Measurements from ENCODE around the gene MRAS. TPM values are rescaled to one million over a fixed set of nuclear protein-coding genes. Genes with fewer than 3 reads are reported as not detected.

Gene MRAS
- total RNA-seq, 2 donors from 2014 or later, result 58.6 to 62.3 TPM

DNA sequence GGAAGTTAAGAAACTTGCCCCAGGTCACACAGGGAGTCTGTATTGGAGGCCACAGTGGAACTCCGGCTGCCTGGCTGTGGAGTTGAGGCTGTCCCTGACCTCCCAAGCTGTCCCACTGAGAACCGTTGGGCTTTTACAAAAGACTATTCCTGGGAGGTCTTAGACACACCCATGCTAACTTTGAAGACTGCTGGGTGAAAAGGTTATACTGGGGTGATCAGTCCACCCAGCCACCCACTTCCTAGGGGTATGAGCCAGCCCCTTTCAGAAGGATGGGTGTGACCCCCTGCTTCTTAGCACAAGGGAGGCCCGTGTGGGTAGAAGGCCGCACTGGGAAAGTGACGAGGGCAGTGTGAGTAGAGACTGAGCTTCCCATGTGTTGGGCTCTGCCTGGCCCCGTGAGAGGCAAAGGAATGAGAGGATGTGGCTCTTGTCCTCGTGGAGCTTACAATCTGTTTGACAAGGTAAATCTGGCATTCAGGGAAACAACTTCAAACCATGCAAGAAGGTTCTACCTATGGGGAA lies 19.0 kb downstream of the MRAS start:
- H3K36me3 ChIP-seq, result no peaks in the 10 kb centered on the region
- TF ChIP-seq, protein P1, sequence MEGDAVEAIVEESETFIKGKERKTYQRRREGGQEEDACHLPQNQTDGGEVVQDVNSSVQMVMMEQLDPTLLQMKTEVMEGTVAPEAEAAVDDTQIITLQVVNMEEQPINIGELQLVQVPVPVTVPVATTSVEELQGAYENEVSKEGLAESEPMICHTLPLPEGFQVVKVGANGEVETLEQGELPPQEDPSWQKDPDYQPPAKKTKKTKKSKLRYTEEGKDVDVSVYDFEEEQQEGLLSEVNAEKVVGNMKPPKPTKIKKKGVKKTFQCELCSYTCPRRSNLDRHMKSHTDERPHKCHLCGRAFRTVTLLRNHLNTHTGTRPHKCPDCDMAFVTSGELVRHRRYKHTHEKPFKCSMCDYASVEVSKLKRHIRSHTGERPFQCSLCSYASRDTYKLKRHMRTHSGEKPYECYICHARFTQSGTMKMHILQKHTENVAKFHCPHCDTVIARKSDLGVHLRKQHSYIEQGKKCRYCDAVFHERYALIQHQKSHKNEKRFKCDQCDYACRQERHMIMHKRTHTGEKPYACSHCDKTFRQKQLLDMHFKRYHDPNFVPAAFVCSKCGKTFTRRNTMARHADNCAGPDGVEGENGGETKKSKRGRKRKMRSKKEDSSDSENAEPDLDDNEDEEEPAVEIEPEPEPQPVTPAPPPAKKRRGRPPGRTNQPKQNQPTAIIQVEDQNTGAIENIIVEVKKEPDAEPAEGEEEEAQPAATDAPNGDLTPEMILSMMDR (IDR thresholded peaks at IDR 0.05), result no peak
- peaks cover 7 to 55% of the 10 kb centered on the region in 2 donors for H3K4me1 ChIP-seq (ENCODE audit: control insufficient read depth in 1 of 2, low read depth in 2 of 2)
- H3K4me3 ChIP-seq, result no peak overlapping the region
- no peak overlapping the region for H3K27ac ChIP-seq
- ATAC-seq (ENCODE audit: insufficient number of reproducible peaks, low FRiP score, low read depth), result no peak
- no peaks in the 10 kb centered on the region for H3K27me3 ChIP-seq (replicated peaks; ENCODE audit: insufficient read depth)
- H3K9me3 ChIP-seq, result no peaks in the 10 kb centered on the region
- no peak for DNase-seq (ENCODE audit: low spot score)

DNA sequence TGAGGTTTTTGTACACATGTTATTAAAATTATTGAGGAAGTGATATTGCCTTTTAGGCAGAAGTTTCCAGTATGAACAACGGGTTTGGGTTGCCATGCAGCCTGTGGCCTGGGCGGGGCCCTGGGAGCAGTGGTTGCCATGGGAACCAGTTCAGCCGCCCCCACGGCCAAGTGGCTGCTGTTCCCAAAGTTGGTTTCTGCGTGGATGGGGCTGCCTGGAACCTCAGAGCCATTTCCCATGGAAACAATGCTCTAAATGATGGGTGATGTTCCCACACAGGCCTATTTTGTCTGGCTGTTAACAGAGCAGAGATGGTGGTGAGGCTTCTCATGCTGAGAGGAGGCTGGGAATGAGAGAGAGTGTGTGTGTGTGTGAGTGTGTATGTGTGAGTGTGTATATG lies 19.5 kb downstream of the MRAS start:
- Histone ChIP-seq H3K27ac (no peak overlapping the region), H3K4me3 (no peak overlapping the region)
- peak; percentile 34 for DNase-seq (ENCODE audit: low spot score)

DNA sequence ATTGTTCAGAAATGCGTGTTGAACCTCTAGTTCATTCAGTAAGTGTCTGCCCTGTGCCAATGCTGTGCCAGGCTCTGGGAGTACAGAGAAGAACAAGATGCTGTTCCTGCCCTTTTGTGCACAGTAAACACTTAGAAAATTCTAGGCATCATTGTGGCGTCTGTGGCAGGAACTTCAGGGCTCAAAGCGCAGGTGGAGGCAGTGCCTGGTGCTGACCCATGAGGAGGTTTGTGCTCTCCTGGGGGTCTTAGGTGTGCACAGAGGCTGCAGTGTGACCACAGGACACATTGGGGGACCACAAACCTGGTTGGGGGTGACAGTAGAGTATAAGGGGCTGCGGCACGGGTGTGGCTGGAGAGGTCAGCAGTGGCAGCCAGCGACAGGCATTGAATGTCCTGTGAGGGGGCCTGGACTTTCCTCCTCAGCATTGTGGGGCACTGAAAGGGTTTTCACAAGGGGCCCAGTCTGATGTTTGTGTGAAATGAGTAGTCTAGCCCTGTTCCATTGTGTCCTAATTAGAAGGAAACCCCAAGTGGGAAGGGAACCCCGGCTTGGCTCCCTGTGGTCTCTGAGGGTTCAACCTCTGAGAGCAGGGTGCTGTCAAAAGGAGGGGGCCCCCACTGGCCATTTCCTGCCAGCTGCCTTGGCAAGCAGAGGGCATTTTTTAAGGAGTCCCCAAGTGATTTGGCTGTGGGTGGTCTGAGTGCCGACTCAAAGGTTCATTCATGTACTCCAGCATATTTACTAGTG lies 20.9 kb downstream of the MRAS start:
- no peak overlapping the region for H3K27ac ChIP-seq
- H3K4me3 ChIP-seq, result no peak overlapping the region
- no peaks in the 10 kb centered on the region for H3K9me3 ChIP-seq
- no peak for DNase-seq (ENCODE audit: low spot score)
- no peaks in the 10 kb centered on the region for H3K36me3 ChIP-seq
- H3K4me1 ChIP-seq (ENCODE audit: control insufficient read depth in 1 of 2, low read depth in 2 of 2), result peaks cover 9 to 58% of the 10 kb centered on the region in 2 donors
- H3K27me3 ChIP-seq (replicated peaks; ENCODE audit: insufficient read depth), result no peaks in the 10 kb centered on the region
- ATAC-seq (ENCODE audit: insufficient number of reproducible peaks, low FRiP score, low read depth), result no peak
- TF ChIP-seq, protein P1 (IDR thresholded peaks at IDR 0.05), result no peak

More for the DNA sequence above, 19.5 kb downstream of the MRAS start:
- H3K36me3 ChIP-seq, result no peaks in the 10 kb centered on the region
- TF ChIP-seq, protein P1 (IDR thresholded peaks at IDR 0.05), result no peak
- H3K9me3 ChIP-seq, result no peaks in the 10 kb centered on the region
- peaks cover 7 to 60% of the 10 kb centered on the region in 2 donors for H3K4me1 ChIP-seq (ENCODE audit: control insufficient read depth in 1 of 2, low read depth in 2 of 2)
- ATAC-seq (ENCODE audit: insufficient number of reproducible peaks, low FRiP score, low read depth), result no peak
- H3K27me3 ChIP-seq (replicated peaks; ENCODE audit: insufficient read depth), result no peaks in the 10 kb centered on the region

DNA sequence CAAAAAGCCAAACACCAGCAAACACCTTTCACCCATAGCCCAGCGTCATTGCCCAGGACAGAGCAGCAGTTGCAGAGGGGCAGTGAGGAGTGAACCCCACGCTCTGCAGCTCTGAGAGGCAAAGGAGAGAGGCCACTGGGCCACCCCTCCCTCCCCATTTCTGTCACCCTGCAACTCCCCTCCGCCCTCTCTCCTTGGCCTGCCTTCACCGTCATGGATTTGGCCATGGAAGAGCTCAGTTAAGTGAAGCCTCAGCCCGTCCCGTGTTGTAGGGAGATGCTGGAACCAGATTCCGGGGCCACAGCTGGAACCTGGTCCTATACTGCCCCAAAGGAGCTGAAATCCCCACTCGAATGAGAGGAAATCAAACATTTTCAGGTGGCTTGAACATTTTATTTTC lies 21.9 kb downstream of the MRAS start:
- DNase-seq (ENCODE audit: low spot score) (no peak), ATAC-seq (ENCODE audit: insufficient number of reproducible peaks, low FRiP score, low read depth) (no peak)
- H3K4me3 ChIP-seq, result no peak overlapping the region
- H3K4me1 ChIP-seq (ENCODE audit: control insufficient read depth in 1 of 2, low read depth in 2 of 2), result peaks cover 14 to 59% of the 10 kb centered on the region in 2 donors
- H3K36me3 ChIP-seq, result no peaks in the 10 kb centered on the region
- TF ChIP-seq, protein P1 (IDR thresholded peaks at IDR 0.05), result no peak
- no peaks in the 10 kb centered on the region for H3K27me3 ChIP-seq (replicated peaks; ENCODE audit: insufficient read depth)
- no peaks in the 10 kb centered on the region for H3K9me3 ChIP-seq
- no peak overlapping the region for H3K27ac ChIP-seq

DNA sequence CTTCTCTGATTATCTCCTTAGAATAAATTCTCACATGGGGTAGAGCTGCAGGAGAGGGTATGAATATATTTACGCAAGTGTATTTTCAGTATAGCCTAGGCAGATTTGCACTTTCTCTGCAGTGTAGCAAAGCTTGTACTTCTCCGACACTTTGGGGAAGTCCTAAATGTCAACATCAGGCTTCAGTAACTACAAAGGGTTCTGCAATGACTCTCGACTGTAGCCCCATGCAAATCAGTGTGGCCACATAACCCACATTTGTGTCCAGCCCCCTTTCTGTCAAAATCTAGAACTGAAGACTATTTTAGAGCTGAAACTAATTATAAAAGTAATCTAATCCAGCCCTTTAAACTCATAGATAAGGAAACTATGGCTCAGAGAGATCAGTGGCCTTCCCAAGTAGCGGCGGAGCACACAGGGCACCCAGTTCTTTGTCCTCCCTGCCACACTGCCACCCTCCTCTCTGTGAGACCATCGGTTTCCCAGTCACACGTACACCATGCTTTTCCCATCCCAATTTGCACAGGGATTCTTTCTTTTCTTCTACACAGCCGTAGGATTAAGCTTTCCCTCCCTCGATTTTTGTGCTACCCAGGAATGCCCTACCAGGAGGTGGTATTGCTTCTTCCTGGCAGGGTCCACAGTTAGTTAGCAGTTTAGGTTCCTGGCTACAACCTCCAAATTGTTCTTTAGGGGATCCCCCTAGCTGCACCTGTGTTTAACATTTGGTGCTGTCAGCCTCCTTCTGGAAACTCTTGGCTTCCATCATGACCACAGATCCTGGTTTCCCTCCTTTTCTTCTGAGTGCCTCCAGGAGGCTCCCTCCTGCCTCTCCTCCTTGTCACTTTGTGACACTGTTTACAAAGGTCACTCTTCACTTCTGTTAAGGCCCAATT lies 22.9 kb downstream of the MRAS start:
- H3K36me3 ChIP-seq, result no peaks in the 10 kb centered on the region
- no peak for ATAC-seq (ENCODE audit: insufficient number of reproducible peaks, low FRiP score, low read depth)
- H3K4me3 ChIP-seq, result no peak overlapping the region
- H3K9me3 ChIP-seq, result no peaks in the 10 kb centered on the region
- no peaks in the 10 kb centered on the region for H3K27me3 ChIP-seq (replicated peaks; ENCODE audit: insufficient read depth)
- H3K27ac ChIP-seq, result no peak overlapping the region
- no peak for DNase-seq (ENCODE audit: low spot score)
- H3K4me1 ChIP-seq (ENCODE audit: control insufficient read depth in 1 of 2, low read depth in 2 of 2), result peaks cover 14 to 64% of the 10 kb centered on the region in 2 donors
- TF ChIP-seq, protein P1 (IDR thresholded peaks at IDR 0.05), result no peak

Measured in thoracic aorta (tissue), 2 donors.